Hepatocyte (in vitro differentiated cells): ENCODE measurements around the gene MATCAP1.

Experiments used
- EZH2phosphoT487 ChIP-seq: fragments of 200-600 bp; sonication (generic); IDR thresholded peaks from one replicate; pipeline ENCODE4 v1.6.1; 2018; ENCODE audit warnings: antibody characterized with exemption, mild to moderate bottlenecking, low read depth, moderate library complexity; ENCODE audit not compliant: unreplicated experiment, severe bottlenecking
- TF ChIP-seq, protein P1 (sequence below): fragments of 200-600 bp; sonication (generic); IDR thresholded peaks from 2 replicates; pipeline ENCODE4 v1.5.1; 2016; ENCODE audit warnings: antibody characterized with exemption, mild to moderate bottlenecking; ENCODE audit not compliant: poor library complexity

DNA sequence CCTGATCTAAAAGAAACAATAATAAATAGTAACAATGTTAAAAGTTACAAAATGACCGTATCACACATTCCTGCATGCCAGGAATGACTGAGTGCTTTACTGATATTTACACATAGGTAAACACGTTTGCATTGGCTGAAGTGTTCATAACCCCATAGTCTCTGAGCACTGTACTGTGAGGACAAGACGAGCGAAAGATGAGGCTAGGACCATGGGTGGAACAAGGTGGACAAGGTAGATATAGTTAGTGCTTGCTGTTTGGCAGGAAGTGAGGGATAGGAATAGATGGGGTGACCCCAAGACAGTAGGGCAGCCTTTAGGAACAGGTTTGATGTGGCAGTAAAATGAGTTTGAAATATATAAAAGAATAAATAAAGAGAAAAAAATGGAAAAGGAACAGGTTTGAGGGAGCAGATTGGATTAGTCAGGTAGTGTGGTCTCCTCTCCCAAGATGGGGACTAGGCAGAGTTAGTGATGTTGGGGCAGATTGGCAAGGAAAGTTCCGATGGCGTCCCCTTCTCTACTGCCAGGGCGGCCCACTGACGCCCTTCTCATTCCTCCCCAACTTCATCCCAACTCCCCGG is 7.7 kb upstream of the MATCAP1 start:
- TF ChIP-seq, protein P1, sequence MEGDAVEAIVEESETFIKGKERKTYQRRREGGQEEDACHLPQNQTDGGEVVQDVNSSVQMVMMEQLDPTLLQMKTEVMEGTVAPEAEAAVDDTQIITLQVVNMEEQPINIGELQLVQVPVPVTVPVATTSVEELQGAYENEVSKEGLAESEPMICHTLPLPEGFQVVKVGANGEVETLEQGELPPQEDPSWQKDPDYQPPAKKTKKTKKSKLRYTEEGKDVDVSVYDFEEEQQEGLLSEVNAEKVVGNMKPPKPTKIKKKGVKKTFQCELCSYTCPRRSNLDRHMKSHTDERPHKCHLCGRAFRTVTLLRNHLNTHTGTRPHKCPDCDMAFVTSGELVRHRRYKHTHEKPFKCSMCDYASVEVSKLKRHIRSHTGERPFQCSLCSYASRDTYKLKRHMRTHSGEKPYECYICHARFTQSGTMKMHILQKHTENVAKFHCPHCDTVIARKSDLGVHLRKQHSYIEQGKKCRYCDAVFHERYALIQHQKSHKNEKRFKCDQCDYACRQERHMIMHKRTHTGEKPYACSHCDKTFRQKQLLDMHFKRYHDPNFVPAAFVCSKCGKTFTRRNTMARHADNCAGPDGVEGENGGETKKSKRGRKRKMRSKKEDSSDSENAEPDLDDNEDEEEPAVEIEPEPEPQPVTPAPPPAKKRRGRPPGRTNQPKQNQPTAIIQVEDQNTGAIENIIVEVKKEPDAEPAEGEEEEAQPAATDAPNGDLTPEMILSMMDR: no peak
- TF ChIP-seq EZH2phosphoT487: no peak
